Osteocyte (in vitro differentiated cells): Measurements from ENCODE around the gene SLCO2A1. TPM values are rescaled to one million over a fixed set of nuclear protein-coding genes. Genes with fewer than 3 reads are reported as not detected.

Experiments
- DNase-seq: peaks from one replicate; pipeline ENCODE4 v3.0.0; 2021; ENCODE audit warnings: mixed read lengths; ENCODE audit not compliant: unreplicated experiment; ENCODE audit errors: extremely low spot score
- H3K27ac Mint-ChIP-seq: one replicate; pipeline ENCODE4 v1.8.0; 2021; ENCODE audit warnings: mild to moderate bottlenecking, mixed read lengths; ENCODE audit not compliant: unreplicated experiment
- H3K27me3 Mint-ChIP-seq: one replicate; pipeline ENCODE4 v1.8.0; 2021; ENCODE audit warnings: mixed read lengths; ENCODE audit not compliant: unreplicated experiment
- H3K36me3 Mint-ChIP-seq: one replicate; pipeline ENCODE4 v1.8.0; 2021; ENCODE audit warnings: mixed read lengths; ENCODE audit not compliant: unreplicated experiment
- H3K4me1 Mint-ChIP-seq: one replicate; pipeline ENCODE4 v1.8.0; 2021; ENCODE audit warnings: mixed read lengths; ENCODE audit not compliant: unreplicated experiment
- H3K4me3 Mint-ChIP-seq: one replicate; pipeline ENCODE4 v1.8.0; 2021; ENCODE audit warnings: mild to moderate bottlenecking, moderate library complexity, mixed read lengths; ENCODE audit not compliant: unreplicated experiment
- H3K9me3 Mint-ChIP-seq: one replicate; pipeline ENCODE4 v1.8.0; 2021; ENCODE audit warnings: mixed read lengths; ENCODE audit not compliant: unreplicated experiment
- total RNA-seq: library from RNA; stranded (reverse); gene quantifications from 2 replicates; pipeline ENCODE4 v1.2.1, GENCODE V29; 2021
- TF ChIP-seq, protein P1 (sequence below): fragments of 200-600 bp; sonication (generic); IDR thresholded peaks from 2 replicates; pipeline ENCODE4 v1.5.0; 2021; ENCODE audit warnings: antibody characterized with exemption, mild to moderate bottlenecking, moderate library complexity

Gene SLCO2A1
- total RNA-seq, 1 donor from 2014 or later: 9.8 TPM

DNA sequence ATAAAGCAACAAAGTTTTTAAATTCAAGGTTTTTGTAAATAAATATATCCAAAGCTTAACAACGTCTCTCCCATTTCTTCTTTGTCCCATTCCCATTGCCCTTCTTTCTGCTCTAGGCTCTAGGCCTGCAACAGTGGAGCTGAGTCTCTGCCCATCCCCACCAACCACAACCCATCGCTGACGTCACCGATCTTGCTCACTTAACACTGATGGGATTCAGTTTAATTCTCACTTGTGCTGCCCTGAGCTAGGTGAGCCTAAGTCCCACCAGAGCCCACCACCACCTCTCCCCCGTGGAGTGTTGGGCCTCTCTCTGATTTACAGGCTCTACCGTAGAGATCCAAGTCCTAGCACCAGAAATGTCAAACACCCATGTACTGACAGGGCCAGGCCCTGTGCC is 72.7 kb downstream of the SLCO2A1 start:
- H3K27me3 Mint-ChIP-seq: no peaks in the 10 kb centered on the region
- peaks cover 27% of the 10 kb centered on the region for H3K4me1 Mint-ChIP-seq
- no peak overlapping the region for H3K4me3 Mint-ChIP-seq
- no peak for DNase-seq
- H3K36me3 Mint-ChIP-seq: no peaks in the 10 kb centered on the region
- no peak overlapping the region for H3K27ac Mint-ChIP-seq
- TF ChIP-seq, protein P1, sequence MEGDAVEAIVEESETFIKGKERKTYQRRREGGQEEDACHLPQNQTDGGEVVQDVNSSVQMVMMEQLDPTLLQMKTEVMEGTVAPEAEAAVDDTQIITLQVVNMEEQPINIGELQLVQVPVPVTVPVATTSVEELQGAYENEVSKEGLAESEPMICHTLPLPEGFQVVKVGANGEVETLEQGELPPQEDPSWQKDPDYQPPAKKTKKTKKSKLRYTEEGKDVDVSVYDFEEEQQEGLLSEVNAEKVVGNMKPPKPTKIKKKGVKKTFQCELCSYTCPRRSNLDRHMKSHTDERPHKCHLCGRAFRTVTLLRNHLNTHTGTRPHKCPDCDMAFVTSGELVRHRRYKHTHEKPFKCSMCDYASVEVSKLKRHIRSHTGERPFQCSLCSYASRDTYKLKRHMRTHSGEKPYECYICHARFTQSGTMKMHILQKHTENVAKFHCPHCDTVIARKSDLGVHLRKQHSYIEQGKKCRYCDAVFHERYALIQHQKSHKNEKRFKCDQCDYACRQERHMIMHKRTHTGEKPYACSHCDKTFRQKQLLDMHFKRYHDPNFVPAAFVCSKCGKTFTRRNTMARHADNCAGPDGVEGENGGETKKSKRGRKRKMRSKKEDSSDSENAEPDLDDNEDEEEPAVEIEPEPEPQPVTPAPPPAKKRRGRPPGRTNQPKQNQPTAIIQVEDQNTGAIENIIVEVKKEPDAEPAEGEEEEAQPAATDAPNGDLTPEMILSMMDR: no peak
- no peaks in the 10 kb centered on the region for H3K9me3 Mint-ChIP-seq

GRCh38 chr3:133956353-133956752 is 73.4 kb downstream of the SLCO2A1 start:
- no peaks in the 10 kb centered on the region for H3K27me3 Mint-ChIP-seq
- peaks cover 26% of the 10 kb centered on the region for H3K4me1 Mint-ChIP-seq
- no peak for DNase-seq
- H3K27ac Mint-ChIP-seq: no peak overlapping the region
- no peaks in the 10 kb centered on the region for H3K9me3 Mint-ChIP-seq
- TF ChIP-seq, protein P1: no peak
- peaks cover 1% of the 10 kb centered on the region for H3K36me3 Mint-ChIP-seq
- no peak overlapping the region for H3K4me3 Mint-ChIP-seq

DNA sequence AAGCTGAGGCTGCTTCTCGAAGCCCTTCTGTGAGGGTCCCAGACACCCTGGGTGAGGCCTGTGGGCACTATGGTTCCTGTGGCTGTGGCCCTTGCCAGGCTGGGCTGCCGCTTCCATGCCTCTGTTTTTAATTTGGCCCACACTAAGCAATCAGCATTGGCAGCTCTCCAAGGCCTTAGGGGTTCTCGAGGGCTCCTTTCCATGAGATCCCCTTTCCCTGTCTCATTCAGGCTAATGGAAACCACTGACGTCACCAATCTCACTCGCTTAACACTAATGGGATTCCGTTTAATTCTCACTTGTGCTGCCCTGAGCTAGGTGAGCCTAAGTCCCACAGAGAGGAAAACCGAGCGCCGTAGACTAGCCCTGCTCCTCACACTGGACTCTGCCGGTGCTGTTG is 73.8 kb downstream of the SLCO2A1 start:
- Mint-ChIP-seq H3K4me3 (no peak overlapping the region), H3K9me3 (no peaks in the 10 kb centered on the region), H3K27ac (no peak overlapping the region), H3K36me3 (peaks cover 1% of the 10 kb centered on the region), H3K4me1 (peaks cover 26% of the 10 kb centered on the region), H3K27me3 (no peaks in the 10 kb centered on the region)
- TF ChIP-seq, protein P1: no peak
- no peak for DNase-seq

GRCh38 chr3:133954717-133955360 is 74.9 kb downstream of the SLCO2A1 start:
- H3K4me3 Mint-ChIP-seq: no peak overlapping the region
- no peaks in the 10 kb centered on the region for H3K27me3 Mint-ChIP-seq
- H3K36me3 Mint-ChIP-seq: peaks cover 1% of the 10 kb centered on the region
- H3K4me1 Mint-ChIP-seq: peaks cover 27% of the 10 kb centered on the region
- no peak overlapping the region for H3K27ac Mint-ChIP-seq
- H3K9me3 Mint-ChIP-seq: no peaks in the 10 kb centered on the region
- TF ChIP-seq, protein P1: no peak
- no peak for DNase-seq

GRCh38 chr3:133953297-133953696 is 76.4 kb downstream of the SLCO2A1 start:
- H3K4me1 Mint-ChIP-seq: peaks cover 38% of the 10 kb centered on the region
- no peaks in the 10 kb centered on the region for H3K9me3 Mint-ChIP-seq
- no peaks in the 10 kb centered on the region for H3K27me3 Mint-ChIP-seq
- H3K4me3 Mint-ChIP-seq: no peak overlapping the region
- DNase-seq: no peak
- H3K27ac Mint-ChIP-seq: no peak overlapping the region
- TF ChIP-seq, protein P1: no peak
- peaks cover 1% of the 10 kb centered on the region for H3K36me3 Mint-ChIP-seq
